GM12872 (cell line): ENCODE results near the gene BEGAIN.

ENCODE experiments used
- TF ChIP-seq, protein P1 (sequence below): IDR thresholded peaks from 3 replicates; pipeline ENCODE4 v1.5.1; 2011; ENCODE audit warnings: low read depth, mild to moderate bottlenecking, low read length, moderate library complexity; ENCODE audit not compliant: insufficient read depth

Gene BEGAIN

DNA sequence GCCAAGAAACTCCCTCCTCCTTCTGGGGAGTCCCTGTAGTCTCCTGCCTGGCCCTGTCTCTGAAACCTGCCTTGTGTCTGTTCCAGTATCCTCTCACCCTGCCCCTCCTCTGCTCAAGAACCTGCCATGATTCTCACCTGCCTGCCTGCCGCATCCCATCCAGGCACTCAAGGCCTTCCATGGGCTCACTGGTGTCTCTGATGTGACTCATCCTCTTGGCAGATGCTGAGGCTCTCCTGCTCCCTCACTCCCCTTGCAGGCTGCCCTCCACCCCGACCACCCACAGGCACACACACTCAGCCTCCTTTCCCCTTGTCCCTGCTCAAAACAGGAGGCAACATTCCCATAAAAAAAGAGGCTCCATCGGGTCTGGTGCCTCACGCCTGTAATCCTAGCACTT, 5.8 kb upstream of the BEGAIN start:
- TF ChIP-seq, protein P1, sequence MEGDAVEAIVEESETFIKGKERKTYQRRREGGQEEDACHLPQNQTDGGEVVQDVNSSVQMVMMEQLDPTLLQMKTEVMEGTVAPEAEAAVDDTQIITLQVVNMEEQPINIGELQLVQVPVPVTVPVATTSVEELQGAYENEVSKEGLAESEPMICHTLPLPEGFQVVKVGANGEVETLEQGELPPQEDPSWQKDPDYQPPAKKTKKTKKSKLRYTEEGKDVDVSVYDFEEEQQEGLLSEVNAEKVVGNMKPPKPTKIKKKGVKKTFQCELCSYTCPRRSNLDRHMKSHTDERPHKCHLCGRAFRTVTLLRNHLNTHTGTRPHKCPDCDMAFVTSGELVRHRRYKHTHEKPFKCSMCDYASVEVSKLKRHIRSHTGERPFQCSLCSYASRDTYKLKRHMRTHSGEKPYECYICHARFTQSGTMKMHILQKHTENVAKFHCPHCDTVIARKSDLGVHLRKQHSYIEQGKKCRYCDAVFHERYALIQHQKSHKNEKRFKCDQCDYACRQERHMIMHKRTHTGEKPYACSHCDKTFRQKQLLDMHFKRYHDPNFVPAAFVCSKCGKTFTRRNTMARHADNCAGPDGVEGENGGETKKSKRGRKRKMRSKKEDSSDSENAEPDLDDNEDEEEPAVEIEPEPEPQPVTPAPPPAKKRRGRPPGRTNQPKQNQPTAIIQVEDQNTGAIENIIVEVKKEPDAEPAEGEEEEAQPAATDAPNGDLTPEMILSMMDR = no peak

DNA sequence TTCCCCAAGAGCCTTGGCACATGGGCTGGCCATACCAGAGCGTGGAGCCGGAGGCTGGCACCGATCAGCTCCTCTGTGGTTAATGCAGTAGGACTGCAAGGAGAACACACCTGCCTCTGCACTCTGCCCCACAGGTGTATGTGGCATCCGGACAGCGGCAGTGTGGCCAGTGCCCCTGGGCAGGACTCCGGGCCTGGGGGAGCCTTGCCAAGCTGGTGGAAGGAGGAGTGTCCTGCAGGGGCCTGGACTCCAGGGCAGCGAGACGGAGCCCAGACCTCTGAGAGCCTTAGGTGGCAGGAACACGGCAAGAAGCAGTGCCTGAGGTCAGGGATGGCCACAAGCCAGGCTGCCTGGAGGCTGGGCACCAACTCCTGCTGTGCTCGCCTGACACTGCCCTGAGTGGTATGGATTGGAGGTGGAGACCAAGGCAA, 5.3 kb upstream of the BEGAIN start:
- TF ChIP-seq, protein P1 = no peak

DNA sequence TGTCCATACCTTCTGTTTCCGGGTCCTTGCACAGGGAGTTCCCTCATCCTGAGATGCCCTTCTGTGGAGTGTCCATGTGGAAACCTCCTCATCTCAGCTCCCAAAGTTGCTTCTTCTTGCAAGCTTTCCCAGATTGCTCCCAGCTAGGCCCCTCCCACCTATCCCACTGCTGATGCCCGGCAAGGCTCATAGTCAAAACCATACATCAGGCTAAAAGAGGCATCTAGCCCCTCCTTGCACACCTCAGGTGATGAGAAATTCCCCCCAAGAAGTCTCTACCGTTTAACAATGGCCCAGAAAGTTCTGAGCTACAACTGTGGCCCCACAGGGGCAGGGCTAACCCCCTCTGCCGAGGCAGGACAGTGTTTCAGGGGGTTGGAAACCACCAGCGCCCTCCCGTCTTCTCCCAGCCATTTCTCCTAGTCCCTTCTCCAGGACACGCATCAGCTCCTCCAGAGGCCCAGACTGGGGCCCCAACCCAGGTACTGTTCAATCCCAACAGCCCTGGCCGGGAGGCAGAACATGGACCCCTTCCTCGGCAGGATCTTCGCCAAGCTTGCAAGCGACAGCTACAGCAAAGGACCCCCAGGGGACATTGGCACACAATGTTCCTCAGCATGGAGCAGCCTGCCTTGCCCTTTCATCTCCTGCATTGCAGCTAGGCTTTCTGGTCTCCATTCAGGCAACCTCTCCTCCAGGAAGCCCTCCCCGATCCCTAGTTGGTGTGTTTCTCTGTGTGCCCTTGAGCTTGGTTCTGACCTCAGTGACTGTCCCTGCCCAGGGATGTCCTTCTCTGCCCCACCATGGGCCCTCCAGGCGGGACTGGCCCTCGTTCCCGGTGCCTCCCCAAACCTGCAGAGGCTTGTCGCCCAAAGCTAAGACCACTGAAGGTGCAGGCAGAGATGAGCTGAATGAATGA, 4.5 kb upstream of the BEGAIN start:
- TF ChIP-seq, protein P1 = no peak

DNA sequence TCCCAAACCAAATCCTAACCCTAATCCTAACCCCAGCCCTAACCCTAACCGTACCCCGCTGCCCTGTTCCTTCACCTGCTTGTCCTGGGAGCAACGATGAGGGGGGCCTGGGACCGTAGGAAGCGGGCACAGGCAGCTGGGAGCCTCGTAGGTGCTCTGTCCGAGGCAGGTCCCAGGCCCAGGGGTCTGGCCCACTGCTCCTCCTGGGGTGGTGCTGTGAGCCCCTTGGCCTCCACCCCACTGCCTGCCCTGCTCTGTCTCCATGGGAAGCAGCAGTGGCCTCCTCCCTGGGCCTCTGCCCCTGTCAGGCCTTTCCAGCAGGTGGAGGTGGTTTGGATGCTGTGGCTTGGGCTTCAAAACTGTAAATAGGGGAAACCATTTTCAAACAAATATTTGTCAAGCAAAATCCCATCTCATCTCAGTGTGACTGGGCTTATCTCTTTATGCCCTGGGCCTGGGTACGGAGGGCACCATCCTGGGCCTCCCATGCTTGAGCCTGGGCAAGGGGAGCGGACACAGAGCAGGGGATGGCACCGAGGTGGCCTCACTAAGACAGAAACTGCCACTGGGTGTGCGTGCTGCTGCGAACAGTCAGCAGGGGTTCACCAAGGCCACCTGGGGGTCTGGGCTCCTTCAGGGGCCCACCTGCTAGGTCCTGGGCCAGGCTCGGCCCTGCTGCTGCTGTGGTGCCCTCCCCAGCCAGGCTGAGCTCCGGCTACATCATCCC, 3.7 kb upstream of the BEGAIN start:
- TF ChIP-seq, protein P1 = no peak

DNA sequence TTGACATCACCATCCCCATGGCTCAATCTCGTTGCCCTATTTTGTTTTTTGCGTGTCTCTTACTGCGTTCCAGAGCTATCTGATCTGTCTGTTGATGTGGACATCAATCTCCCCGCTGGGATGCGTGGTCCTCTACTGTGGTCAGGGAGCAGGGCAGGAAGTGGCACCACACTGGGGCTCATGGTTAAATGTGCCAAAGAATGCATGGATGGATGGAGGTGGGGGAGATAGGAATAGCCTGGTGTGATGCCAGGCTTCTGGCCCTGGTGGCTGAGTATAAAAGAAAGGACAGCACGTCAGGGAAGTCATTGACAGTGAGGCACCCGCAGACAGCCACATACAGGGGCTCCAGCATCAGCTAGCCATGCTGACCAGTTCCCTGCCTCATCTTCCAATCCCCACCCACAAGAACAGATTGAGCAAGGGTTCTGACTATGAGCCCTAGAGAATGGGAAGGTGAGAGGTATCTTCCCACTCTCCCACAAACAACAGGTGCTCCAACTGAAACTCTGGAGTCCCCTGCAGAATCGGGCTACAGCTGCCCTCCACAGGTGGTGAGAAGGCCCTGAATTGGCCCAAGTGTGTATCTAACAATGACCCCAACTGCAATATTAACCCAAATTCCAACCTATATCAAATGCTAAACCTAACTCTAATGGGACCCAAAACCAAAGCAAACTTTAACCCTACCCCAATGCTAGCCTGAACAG, 2.7 kb upstream of the BEGAIN start:
- TF ChIP-seq, protein P1 = no peak

DNA sequence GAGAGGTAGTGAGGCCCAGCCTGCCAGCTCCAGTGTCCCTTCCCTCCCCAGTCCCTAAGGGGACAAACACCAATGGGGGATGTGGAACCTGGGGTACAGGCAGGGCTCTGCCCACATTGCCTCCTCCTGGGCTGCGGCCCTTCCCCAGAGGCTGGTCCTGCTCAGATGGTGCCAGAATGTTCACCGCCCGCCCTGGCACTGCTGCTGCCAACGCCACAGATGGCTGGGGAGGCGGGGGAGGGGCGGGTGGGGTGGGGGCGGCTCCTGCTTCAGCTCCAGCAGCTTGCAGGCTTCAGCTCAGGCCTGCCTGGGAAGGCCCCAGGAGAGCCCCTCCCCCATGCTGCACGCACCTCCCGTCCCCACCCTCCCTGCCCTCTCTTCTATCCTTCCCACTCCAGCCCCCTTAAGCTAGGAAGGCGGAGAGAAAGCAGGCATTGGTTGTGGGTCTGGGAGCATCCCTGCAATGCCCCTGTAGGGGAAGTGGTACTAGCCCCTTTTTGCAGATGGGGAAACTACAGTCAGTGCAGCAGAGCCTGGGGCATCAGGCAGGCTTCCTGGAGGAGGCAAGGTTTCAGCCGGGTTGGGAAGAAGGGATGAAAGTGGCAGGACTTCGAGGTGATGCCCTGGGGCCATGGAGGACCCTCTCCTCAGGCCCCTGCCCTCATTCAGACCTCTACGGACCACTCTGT, 2.0 kb upstream of the BEGAIN start:
- TF ChIP-seq, protein P1 = no peak
